Adipose tissue (tissue), 3 donors: ENCODE measurements around the gene CDH19. TPM values are rescaled to one million over a fixed set of nuclear protein-coding genes. Genes with fewer than 3 reads are reported as not detected.
"Not testable (repeated sequence)": the region's sequence is repeated elsewhere in the genome, so short reads cannot be mapped to it uniquely, and the experiment has no call there.

Source experiments
- H3K27ac ChIP-seq: one replicate; pipeline ENCODE4 v1.5.1; 2013; ENCODE audit warnings: low read depth, low read length
- WGBS, 3 donors: extraction: QIAGEN DNeasy Blood & Tissue Kit; methylation state at CpG; one replicate each; pipeline ENCODE4 v1.1.7; 2013; 5-methylcytosine and 5-hydroxymethylcytosine counted together
- polyA plus RNA-seq, 3 donors: library from polyadenylated mRNA; stranded (reverse); fragments of 200-250 nt; gene quantifications; one replicate each; pipeline ENCODE4 v1.2.3, GENCODE V29; 2013
- donor health status: healthy with polysubstance abuse.
- donor health status: Bipolar disorder and iron deficiency.
- donor health status: healthy.

Gene CDH19
- polyA plus RNA-seq, 3 donors, result 0.44 to 1.6 (median 0.86) TPM

- 82 to 89% (median 84%) methylated on average over 1 of the region's 1 CpG for WGBS, 3 donors
- H3K27ac ChIP-seq, result no peak overlapping the region
Measured at GRCh38 chr18:66506178-66506577, 97.7 kb downstream of the CDH19 start.

- 52 to 78% (median 65%) methylated on average over 6 of the region's 6 CpGs for WGBS, 3 donors
- H3K27ac ChIP-seq, result no peak overlapping the region
Measured at GRCh38 chr18:66497351-66497750, 106.5 kb downstream of the CDH19 start.

GRCh38 chr18:66495844-66496243 lies 108.0 kb downstream of the CDH19 start:
- H3K27ac ChIP-seq, result no peak overlapping the region
- 30 to 35% (median 34%) methylated on average over 3 of the region's 3 CpGs for WGBS, 3 donors

- WGBS, 3 donors, result 65 to 78% (median 77%) methylated on average over 3 of the region's 3 CpGs
- no peak overlapping the region for H3K27ac ChIP-seq
Measured at GRCh38 chr18:66473882-66474281, 130.0 kb downstream of the CDH19 start.

- 86 to 90% (median 89%) methylated on average over 5 of the region's 5 CpGs for whole genome bisulfite sequencing, 3 donors
- not testable (repeated sequence) for H3K27ac ChIP-seq
Measured at GRCh38 chr18:66466184-66466583, 137.7 kb downstream of the CDH19 start.

- H3K27ac ChIP-seq, result no peak overlapping the region
- WGBS, 3 donors, result 55 to 73% (median 68%) methylated on average over 3 of the region's 3 CpGs
Measured at GRCh38 chr18:66461344-66461743, 142.5 kb downstream of the CDH19 start.

GRCh38 chr18:66457245-66457644 lies 146.6 kb downstream of the CDH19 start:
- 48 to 55% (median 50%) methylated on average over 1 of the region's 1 CpG for WGBS, 3 donors
- no peak overlapping the region for H3K27ac ChIP-seq
